Heart left ventricle (tissue), 13 donors: ENCODE measurements around the gene PARVA.

Source experiments
- CTCF ChIP-seq, 12 donors: fragments of 200-600 bp; sonication (generic) in 4 of 12; IDR thresholded peaks; one replicate each; pipeline versions ENCODE4 v1.5.0 to v1.8.0; 2018 to 2022; ENCODE audit warnings: antibody characterized with exemption in 12 of 12, mild to moderate bottlenecking in 5 of 12
- POLR2A ChIP-seq, 2 donors: fragments of 450-650 bp; IDR thresholded peaks; one replicate each; pipeline ENCODE4 v1.6.1; 2017; ENCODE audit warnings: antibody characterized with exemption in 2 of 2, mild to moderate bottlenecking in 2 of 2, moderate library complexity in 2 of 2
- donor health status: ischemic (EF 13 %, LVEDD 7.1; RV severe dilation, severe dysfunction).
- donor health status: DM: no; HTN: yes; CAD: no.
- donor health status: DM: no; HTN: no; CAD: no.
- donor health status: ischemic (EF 25% LVEDD 6.9; RV normal size, moderate dysfunction).
- donor health status: ischemic (EF 25% LVEDD 5.7; RV mildly dilated, moderate dysfunction).
- donor health status: ischemic (EF 35%, LVEDD 5.7; RV mildly dilated, moderate dysfunction).
- donor health status: nonischemic (EF 11% LVEDD 7.7; RV severe dilation, severe dysfunction).
- donor health status: DM: yes; HTN: yes; CAD: no.
- donor health status: PGD.
- donor health status: ischemic (EF 29% LVEDD 5.4; RV normal size, mild dysfunction).
- donor health status: nonischemic (EF 23%, LVEDD 6.1; RV moderate dilation, normal function).

- TF ChIP-seq CTCF (IDR thresholded peaks at IDR 0.05): no peak
- peak in 1 of 2 donors; percentile 48 for TF ChIP-seq POLR2A (IDR thresholded peaks at IDR 0.05)
These were observed at the start of gene PARVA for GRCh38 chr11:12377106-12377823.
